HG02870 (cell line): ENCODE results near the gene TUBB4A.
"Not testable (repeated sequence)": the region's sequence is repeated elsewhere in the genome, so short reads cannot be mapped to it uniquely, and the experiment has no call there.

Experiments
- ATAC-seq: cut with Tn5 transposase; IDR thresholded peaks from one replicate; pipeline ENCODE4 v1.9.1; 2021; ENCODE audit warnings: mild to moderate bottlenecking, moderate library complexity; ENCODE audit not compliant: unreplicated experiment

Gene TUBB4A

GRCh38 chr19:6501740-6502648 lies at the start of gene TUBB4A:
TSS of gene TUBB4A (minus strand) at chr19:6502309. CDS start at chr19:6502212, 97 bp downstream.
- no peak for ATAC-seq

GRCh38 chr19:6551091-6551490 lies 49.0 kb upstream of the TUBB4A start:
- no peak for ATAC-seq

GRCh38 chr19:6550679-6551078 lies 48.6 kb upstream of the TUBB4A start:
- ATAC-seq = not testable (repeated sequence)

DNA sequence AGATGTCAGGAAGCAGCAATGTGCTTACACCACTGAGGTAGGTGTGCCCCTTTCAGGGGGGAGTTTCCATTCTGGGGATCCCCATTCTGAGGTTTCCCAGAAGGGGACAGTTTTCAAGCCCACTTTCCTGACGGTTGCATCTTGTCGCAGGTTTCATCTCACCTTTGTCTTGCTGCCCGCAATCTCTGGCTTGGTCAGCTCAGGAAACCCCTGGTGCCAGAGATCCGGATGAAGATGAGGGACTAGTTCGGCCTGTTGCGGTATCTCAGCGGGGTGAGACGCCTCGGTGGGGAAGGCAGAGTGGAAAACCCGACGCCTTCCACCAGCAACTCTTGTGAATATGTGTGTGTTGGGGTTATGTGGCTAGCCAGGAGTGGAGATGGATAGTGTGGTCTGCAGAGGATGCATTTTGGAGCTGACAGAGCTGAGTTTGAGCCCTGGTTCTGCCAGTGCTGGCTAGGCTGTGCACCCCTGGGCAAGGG lies 41.8 kb upstream of the TUBB4A start:
- ATAC-seq = no peak

- ATAC-seq = no peak
Measured at GRCh38 chr19:6540918-6541689, 39.0 kb upstream of the TUBB4A start.

- no peak for ATAC-seq
Measured at GRCh38 chr19:6539514-6539913, 37.4 kb upstream of the TUBB4A start.

DNA sequence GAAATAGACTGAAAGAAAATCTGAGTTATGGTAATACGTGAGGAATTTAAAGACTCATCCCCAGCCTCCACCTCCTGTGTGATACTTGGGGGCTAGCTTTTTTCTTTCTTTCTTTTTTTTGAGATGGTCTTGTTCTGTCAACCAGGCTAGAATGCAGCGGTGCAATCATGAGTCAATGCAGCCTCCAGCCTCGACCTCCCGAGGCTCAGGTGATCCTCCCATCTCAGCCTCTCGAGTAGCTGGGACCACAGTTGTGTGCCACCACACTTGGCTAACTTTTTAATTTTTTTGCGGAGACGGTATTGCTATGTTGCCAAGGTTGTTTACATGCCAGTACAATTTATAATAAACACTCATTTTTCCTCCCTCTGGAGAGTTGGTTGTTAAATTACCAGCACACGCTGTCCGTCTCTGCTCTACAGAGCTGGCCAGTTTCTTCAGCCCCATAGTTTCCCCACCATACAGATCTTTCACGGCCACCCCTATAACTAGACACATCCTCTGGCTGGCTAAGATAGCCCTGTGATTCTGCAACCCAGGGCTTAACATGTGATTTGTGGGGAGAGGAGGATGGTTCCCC lies 33.5 kb upstream of the TUBB4A start:
- no peak for ATAC-seq

DNA sequence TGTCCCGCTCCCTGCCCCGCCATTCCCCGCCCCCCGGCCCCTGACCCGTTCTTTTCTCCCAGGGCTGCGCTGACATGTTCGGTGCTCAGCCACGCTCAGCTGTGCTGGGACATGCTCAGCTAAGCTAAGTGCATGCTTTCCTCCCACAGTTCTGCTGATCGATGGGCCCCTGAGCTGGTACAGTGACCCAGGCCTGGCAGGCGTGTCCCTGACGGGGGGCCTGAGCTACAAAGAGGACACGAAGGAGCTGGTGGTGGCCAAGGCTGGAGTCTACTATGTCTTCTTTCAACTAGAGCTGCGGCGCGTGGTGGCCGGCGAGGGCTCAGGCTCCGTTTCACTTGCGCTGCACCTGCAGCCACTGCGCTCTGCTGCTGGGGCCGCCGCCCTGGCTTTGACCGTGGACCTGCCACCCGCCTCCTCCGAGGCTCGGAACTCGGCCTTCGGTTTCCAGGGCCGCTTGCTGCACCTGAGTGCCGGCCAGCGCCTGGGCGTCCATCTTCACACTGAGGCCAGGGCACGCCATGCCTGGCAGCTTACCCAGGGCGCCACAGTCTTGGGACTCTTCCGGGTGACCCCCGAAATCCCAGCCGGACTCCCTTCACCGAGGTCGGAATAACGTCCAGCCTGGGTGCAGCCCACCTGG lies 32.5 kb upstream of the TUBB4A start:
- no peak for ATAC-seq

- ATAC-seq = no peak
Measured at GRCh38 chr19:6533746-6534418, 31.8 kb upstream of the TUBB4A start.

DNA sequence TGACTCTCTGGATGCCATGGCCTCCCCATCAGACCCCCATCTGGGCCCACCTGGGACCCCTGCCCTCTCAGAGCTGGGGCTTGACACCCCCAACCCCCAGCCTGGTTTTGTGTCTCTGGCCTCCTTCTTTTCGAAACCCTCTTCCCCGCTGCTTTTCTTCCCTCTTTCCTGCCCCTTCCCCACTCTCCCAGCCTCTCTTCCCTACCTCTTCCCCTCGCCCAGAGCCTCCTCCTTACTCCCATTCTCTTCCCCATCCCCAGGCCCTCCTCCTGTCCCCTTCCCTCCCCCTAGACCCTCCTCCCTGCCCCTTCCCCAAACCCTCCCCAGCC lies 30.9 kb upstream of the TUBB4A start:
- no peak for ATAC-seq

DNA sequence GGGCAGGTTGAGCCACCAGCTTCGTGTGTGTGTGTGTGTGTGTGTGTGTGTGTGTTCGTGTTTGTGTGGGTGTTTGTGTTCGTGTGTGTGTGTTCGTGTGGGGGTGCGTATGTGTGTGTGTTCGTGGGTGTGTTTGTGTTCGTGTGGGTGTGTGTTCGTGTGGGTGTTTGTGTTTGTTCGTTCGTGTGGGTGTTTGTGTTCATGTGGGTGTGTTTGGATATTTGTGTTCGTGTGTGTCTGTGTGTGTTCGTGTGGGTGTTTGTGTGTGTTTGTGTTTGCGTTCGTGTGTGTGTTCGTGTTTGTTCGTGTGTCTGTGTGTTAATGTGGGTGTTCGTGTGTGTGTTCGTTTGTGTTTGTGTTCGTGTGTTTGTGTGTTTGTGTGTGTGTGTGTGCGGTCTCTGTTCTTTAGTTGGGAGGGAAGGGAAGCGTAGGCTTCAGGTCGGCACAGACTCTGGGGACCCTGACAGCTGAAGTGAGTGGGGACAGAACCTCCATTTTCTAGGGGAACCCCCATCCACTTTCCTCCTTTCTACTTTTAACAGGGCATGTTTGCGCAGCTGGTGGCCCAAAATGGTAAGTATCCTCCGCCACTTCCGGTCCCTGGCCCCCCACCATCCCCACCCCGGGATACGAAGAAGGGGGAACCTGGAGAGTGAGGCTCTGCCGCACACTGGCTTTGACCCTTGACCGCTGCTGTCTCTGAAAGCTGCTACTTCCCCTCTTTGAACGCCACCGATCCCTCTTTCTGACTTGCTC lies 30.3 kb upstream of the TUBB4A start:
- ATAC-seq = no peak

- ATAC-seq = no peak
Measured at GRCh38 chr19:6531956-6532243, 29.8 kb upstream of the TUBB4A start.

DNA sequence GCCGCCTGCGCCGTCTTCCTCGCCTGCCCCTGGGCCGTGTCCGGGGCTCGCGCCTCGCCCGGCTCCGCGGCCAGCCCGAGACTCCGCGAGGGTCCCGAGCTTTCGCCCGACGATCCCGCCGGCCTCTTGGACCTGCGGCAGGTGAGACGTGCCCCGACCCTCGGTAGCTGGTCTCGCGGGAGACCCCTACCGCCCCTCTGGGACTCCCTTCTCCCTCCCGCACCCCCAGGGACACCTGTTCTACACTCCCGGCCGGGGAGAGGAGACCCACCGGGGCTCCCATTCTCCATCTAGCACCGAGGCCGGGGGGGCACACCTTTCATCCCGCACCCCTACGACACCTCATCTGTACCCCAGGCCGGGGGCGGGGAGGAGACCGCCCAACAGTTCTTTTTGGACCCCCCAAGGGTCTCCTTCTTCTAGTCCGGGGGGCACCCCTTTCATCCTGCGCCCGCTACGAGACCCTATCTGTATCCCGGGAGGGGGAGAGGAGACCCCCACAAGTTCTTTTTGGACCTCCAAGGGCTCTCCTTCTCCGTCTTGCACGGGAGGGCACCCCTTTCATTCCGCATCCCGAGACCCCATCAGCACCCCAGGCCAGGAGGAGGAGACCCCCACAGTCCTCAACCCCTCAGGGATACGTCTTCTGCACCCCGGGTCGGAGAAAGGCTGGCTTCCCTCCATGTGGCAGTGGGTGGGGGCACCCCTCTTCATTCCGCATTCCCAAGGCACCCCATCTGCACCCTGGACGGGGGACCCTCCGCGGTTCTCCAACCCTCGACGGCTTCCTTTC lies 29.2 kb upstream of the TUBB4A start:
- ATAC-seq = no peak

GRCh38 chr19:6530386-6531162 lies 28.5 kb upstream of the TUBB4A start, which contains the start of gene TNFSF9:
TSS of gene TNFSF9 (plus strand) at chr19:6531026. CDS start at chr19:6531037, 11 bp downstream.
- peak; percentile 24 for ATAC-seq

- ATAC-seq = no peak
Measured at GRCh38 chr19:6529937-6530385, 27.9 kb upstream of the TUBB4A start.

GRCh38 chr19:6529351-6529750 lies 27.2 kb upstream of the TUBB4A start:
- no peak for ATAC-seq

DNA sequence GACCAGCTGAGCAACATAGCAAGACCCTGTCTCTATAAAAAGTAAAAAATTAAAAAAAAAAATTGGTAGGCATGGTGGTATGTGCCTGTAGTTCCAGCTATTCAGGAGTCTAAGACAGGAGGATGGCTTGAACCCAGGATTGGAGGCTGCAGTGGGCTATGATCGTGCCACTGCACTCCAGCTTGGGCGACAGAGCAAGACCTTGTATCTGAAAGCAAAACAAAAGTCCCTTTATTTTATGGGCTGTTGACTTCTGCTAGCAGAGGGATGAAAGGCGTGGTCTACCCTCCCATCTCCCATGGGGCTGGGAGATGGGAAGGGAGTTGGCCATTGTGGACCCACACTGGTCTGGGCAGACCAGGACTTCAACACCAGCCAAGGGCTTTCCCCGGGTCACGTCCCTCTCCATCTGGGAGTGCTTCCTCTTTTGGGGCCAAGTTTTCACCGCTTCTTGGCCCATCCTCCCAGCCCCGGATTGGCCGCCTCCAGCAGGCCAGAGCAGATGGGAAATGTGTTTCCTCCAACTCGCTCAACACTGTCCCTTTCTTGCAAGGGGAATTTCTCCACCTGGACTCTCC lies 26.5 kb upstream of the TUBB4A start:
- no peak for ATAC-seq
